Erythroblast (primary cell): Measurements from ENCODE around the gene PHTF2.

Experiments
- GATA1 ChIP-seq: IDR thresholded peaks from 2 replicates; pipeline ENCODE4 v1.6.1; 2011; ENCODE audit warnings: low read depth, mild to moderate bottlenecking, control low read depth, low read length, moderate library complexity
- POLR2A ChIP-seq: IDR thresholded peaks from 2 replicates; pipeline ENCODE4 v1.6.1; 2011; ENCODE audit warnings: mild to moderate bottlenecking, low read length

DNA sequence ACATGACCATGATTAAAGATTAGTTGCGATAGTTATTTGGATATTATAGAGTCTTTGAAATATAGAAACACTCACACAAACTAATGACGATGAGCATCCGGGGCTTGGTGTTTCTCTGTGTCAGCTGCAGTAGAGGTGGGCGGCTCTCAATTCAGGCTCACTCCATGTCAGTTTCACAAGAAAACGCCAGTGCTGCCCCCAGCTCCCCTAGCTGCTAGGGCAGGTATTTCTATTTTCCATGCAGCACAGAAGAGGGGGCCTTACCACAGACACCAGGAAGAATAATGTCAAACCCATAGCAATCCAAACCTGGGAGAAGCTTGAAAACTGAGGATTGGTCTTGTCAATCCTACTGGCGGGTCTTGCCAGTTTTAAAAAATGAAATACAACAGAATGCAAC is 197.1 kb downstream of the PHTF2 start:
- TF ChIP-seq POLR2A (no peak), GATA1 (no peak)
